IPS-NIHi7 (cell line): ENCODE results near the gene SUGP2.

Source experiments
- DNase-seq: peaks from one replicate; pipeline ENCODE4 v3.0.0; 2012; ENCODE audit warnings: mixed read lengths; ENCODE audit errors: extremely low spot score

Gene SUGP2

GRCh38 chr19:19059837-19060611 is 26.7 kb upstream of the SUGP2 start:
- DNase-seq, result no peak

GRCh38 chr19:19059018-19059836 is 25.9 kb upstream of the SUGP2 start:
- DNase-seq, result no peak

- DNase-seq, result no peak
Measured at GRCh38 chr19:19057720-19058119, 24.4 kb upstream of the SUGP2 start.

- DNase-seq, result no peak
Measured at GRCh38 chr19:19057317-19057716, 24.0 kb upstream of the SUGP2 start.

GRCh38 chr19:19056636-19057275 is 23.4 kb upstream of the SUGP2 start:
- no peak for DNase-seq

GRCh38 chr19:19055701-19056100 is 22.4 kb upstream of the SUGP2 start:
- no peak for DNase-seq

GRCh38 chr19:19054939-19055440 is 21.7 kb upstream of the SUGP2 start:
- DNase-seq, result no peak

GRCh38 chr19:19054315-19054938 is 21.1 kb upstream of the SUGP2 start:
- no peak for DNase-seq

- peak; percentile 87 for DNase-seq
Measured at GRCh38 chr19:19053508-19054314, 20.4 kb upstream of the SUGP2 start.

GRCh38 chr19:19052921-19053320 is 19.6 kb upstream of the SUGP2 start:
- no peak for DNase-seq

GRCh38 chr19:19051478-19052213 is 18.3 kb upstream of the SUGP2 start:
- no peak for DNase-seq

- no peak for DNase-seq
Measured at GRCh38 chr19:19050731-19051130, 17.4 kb upstream of the SUGP2 start.

- DNase-seq, result no peak
Measured at GRCh38 chr19:19050104-19050503, 16.8 kb upstream of the SUGP2 start.

GRCh38 chr19:19049406-19049805 is 16.1 kb upstream of the SUGP2 start:
- no peak for DNase-seq

GRCh38 chr19:19043881-19044280 is 10.6 kb upstream of the SUGP2 start:
- DNase-seq, result no peak

GRCh38 chr19:19043481-19043880 is 10.2 kb upstream of the SUGP2 start:
- no peak for DNase-seq

GRCh38 chr19:19042732-19043280 is 9.5 kb upstream of the SUGP2 start:
- DNase-seq, result no peak

- no peak for DNase-seq
Measured at GRCh38 chr19:19040417-19040816, 7.1 kb upstream of the SUGP2 start.

GRCh38 chr19:19039901-19040300 is 6.6 kb upstream of the SUGP2 start:
- no peak for DNase-seq

- DNase-seq, result peak; percentile 89
Measured at GRCh38 chr19:19034204-19034624, 897 bp upstream of the SUGP2 start.
